T-helper 2 cell treated with Interferon-gamma antibody and Interleukin-4, amounts not matched to agents 100 ng/mL and 5 ng/mL, for 36 hours (primary cell): ENCODE data around the gene CD79B. TPM values are rescaled to one million over a fixed set of nuclear protein-coding genes. Genes with fewer than 3 reads are reported as not detected.
"Not testable (repeated sequence)": the region's sequence is repeated elsewhere in the genome, so short reads cannot be mapped to it uniquely, and the experiment has no call there.

ENCODE experiments used
- intact Hi-C: fragments of 100-400 bp; cut with micrococcal nuclease; formaldehyde crosslinking; loops from one replicate; pipeline ENCODE4 v1.15.1; 2023
- total RNA-seq: library from RNA; stranded (reverse); gene quantifications from 2 replicates; pipeline ENCODE4 v1.2.3, GENCODE V29; 2022

Gene CD79B
- total RNA-seq, 1 donor from 2014 or later: 41.0 TPM

GRCh38 chr17:63882626-63883126, 49.5 kb downstream of the CD79B start:
- intact Hi-C loops: not testable (repeated sequence)

GRCh38 chr17:63881935-63882601, 50.1 kb downstream of the CD79B start, which contains the start of gene GH2:
Gene GH2 (minus strand): TSS chr17:63881944. CDS start chr17:63881801, 143 bp downstream.
- intact Hi-C loops: no loop called here

- intact Hi-C loops: not testable (repeated sequence)
These were observed 50.8 kb downstream of the CD79B start for GRCh38 chr17:63881337-63881736.

GRCh38 chr17:63880706-63881105, 51.4 kb downstream of the CD79B start:
- intact Hi-C loops: no loop called here

Other genes with a start within 250 kb of the CD79B start
- gene LIMD2, start 232.2 kb downstream of the CD79B start, total RNA-seq: 457 and 470 TPM in 2 replicates
- gene STRADA, start 190.5 kb downstream of the CD79B start, total RNA-seq: 54.1 and 54.8 TPM in 2 replicates
- 63.4 and 63.8 TPM in 2 replicates for gene CCDC47, start 158.7 kb downstream of the CD79B start, total RNA-seq
- 123 and 129 TPM in 2 replicates for gene DDX42, start 158.2 kb downstream of the CD79B start, total RNA-seq
- 158 and 166 TPM in 2 replicates for gene PSMC5, start 104.9 kb downstream of the CD79B start, total RNA-seq
- gene FTSJ3, start 104.7 kb downstream of the CD79B start, total RNA-seq: 57.2 and 63.6 TPM in 2 replicates
- 138 and 139 TPM in 2 replicates for gene SMARCD2, start 89.6 kb downstream of the CD79B start, total RNA-seq
- not detected in 2 replicates for gene CSH2, start 58.7 kb downstream of the CD79B start, total RNA-seq
- gene GH2, start 50.4 kb downstream of the CD79B start, total RNA-seq: not detected in 2 replicates
- gene CSH1, start 35.8 kb downstream of the CD79B start, total RNA-seq: not detected in 2 replicates
- not detected in 2 replicates for gene CSHL1, start 21.1 kb downstream of the CD79B start, total RNA-seq
- 0.50 TPM in 1 of 2 replicates, not detected in the other for gene GH1, start 13.5 kb downstream of the CD79B start, total RNA-seq
- 0.02 and 0.05 TPM in 2 replicates for gene SCN4A, start 40.6 kb upstream of the CD79B start, total RNA-seq
- 1.5 and 1.8 TPM in 2 replicates for gene PRR29, start 66.0 kb upstream of the CD79B start, total RNA-seq
- 98.1 and 98.9 TPM in 2 replicates for gene ICAM2, start 88.3 kb upstream of the CD79B start, total RNA-seq
- gene ERN1, start 197.8 kb upstream of the CD79B start, total RNA-seq: 117 and 127 TPM in 2 replicates